GM21619 (cell line): ENCODE data around the gene CROCC.
"Not testable (repeated sequence)": the region's sequence is repeated elsewhere in the genome, so short reads cannot be mapped to it uniquely, and the experiment has no call there.

Experiments
- ATAC-seq: cut with Tn5 transposase; IDR thresholded peaks from one replicate; pipeline ENCODE4 v1.9.1; 2021; ENCODE audit not compliant: unreplicated experiment

Gene CROCC

DNA sequence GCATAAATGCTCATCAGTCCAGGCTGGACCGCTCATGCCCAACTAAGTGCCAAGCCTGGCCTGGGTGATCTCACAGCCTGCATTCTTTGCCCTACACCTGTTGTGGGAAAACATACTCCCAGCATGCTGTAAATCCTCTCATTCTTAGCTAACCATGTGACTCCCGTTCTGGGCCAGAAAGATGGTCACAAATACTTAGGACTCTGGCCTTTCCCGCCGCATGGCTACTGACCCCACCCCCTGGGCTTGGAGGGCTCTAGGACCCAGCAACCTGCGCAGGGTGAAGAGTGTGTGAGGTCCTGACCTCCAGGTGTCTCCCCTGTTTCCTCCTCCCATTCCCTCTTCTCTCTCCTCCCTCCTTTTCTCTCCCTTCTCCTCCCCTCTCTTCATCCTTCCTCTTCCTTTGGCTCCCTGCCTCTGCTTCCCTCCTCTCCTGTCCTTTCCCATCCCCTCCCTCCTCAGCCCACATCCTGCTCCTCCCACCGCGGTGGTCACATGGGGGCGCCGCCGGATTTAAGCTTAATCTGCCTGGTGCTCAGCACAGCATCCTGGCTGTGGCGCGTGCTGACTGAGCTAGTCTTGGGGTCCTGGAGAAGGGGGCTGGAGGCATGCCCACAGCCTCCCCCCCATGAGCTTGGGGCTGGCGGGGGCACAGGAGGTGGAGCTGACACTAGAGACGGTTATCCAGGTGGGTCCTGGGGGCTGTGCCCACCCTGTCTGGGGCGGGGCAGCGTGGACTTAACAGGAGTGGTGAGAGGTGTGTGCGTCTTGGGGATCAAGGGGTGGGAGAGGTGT, at the start of gene CROCC:
CROCC (plus strand) TSS at position 541 of the 795 bp plus-strand sequence; CDS start at position 629, 88 bp downstream.
- ATAC-seq: no peak

- ATAC-seq: not testable (repeated sequence)
These were observed 49.3 kb upstream of the CROCC start for GRCh38 chr1:16872152-16873075.

- ATAC-seq: not testable (repeated sequence)
These were observed 48.5 kb upstream of the CROCC start for GRCh38 chr1:16873076-16873879.

DNA sequence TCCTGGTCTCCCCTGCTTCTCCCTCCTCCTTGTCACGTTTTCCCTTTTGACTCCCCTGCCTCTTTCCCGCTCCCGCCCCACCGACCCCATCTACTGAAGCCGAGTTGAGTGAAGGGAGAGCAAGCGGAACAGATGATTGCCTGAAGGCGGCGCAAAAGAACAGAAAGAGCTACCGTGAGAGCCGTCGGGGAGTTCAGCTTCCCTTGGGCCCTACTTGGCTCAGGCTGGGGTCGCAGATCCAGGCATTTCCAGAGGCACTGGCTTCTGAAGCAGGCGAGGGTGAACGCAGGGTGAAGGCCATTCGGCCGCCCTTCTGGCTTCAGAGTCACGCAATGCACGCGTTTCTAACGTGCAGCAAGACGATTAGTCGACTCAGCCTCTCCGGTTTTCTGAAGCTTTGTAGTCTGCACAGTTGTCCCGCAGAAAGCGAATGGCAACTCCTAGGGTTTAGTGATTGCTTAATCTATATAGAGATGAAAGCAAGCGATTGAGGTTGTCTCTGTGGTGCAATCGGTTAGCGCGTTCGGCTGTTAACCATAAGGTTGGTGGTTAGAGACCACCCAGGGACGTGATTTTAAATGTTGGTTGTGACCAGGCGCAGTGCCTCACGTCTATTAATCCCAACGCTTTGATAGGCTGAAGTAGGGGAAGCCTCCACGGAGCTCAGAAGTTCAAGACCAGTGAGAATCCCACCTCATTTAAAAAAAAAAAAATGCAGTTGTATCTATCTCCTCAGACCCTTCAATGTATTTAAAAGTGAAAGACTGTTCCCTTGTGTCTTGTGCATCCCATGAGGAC, 46.6 kb upstream of the CROCC start:
- not testable (repeated sequence) for ATAC-seq

- not testable (repeated sequence) for ATAC-seq
These were observed 40.0 kb upstream of the CROCC start for GRCh38 chr1:16881742-16882141.

DNA sequence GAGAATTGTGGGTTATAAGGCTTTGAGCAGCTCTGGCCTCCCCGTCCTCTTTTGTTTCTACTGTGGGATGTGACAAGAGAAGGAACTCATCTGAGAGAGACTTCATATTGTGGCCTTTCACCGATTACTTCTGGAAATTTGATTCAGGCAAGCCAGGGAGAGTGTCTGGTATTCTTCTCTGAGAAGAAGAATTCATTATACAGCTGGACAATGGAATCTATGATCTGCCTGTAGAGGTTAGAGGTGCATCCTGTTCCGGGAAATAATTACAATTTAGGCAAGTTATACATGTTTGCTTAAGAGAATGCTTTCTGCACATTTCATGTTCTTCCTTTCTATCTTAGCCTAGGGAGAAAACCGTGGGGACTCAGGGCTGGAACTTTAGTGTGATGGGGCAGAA, 38.7 kb upstream of the CROCC start:
- ATAC-seq: no peak

- not testable (repeated sequence) for ATAC-seq
These were observed 37.2 kb upstream of the CROCC start for GRCh38 chr1:16884487-16884886.

DNA sequence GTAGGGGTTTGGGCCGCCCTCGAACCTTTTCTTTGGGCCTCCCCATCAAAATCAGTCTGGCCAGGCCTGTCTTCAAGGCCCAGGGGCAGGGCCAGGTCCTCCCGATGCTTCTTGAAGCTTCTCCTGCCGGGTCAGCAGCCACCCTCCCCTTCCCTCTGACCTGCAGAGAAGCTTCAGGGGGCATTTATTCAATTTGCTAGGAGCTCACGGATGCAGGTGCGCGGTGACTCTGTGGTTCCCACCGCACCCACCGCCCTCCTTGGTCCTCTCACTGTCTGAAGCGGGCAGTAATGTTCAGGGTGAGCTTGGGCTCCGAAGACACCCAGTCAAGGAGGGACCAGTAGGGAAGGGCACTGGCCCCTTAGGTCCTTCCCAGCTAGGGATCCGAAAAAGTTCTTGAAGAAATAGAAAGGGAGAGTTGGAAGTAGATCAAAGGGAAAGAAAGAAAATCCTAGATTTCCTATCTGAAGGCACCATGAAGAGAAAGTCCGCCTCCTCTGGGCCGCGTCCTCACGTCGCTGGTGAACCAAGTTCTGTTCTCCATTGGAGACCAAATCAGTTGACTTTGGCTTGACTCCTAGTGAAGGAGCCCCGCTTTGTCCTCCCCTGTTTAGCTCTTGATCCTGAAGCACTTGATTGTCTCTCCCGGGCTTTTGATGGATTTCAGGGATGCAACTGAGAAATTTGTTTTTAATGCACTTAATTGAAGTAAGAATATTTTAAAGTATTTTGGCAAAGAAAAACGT, 34.7 kb upstream of the CROCC start:
- ATAC-seq: no peak

- ATAC-seq: no peak
These were observed 32.6 kb upstream of the CROCC start for GRCh38 chr1:16888860-16889816.

DNA sequence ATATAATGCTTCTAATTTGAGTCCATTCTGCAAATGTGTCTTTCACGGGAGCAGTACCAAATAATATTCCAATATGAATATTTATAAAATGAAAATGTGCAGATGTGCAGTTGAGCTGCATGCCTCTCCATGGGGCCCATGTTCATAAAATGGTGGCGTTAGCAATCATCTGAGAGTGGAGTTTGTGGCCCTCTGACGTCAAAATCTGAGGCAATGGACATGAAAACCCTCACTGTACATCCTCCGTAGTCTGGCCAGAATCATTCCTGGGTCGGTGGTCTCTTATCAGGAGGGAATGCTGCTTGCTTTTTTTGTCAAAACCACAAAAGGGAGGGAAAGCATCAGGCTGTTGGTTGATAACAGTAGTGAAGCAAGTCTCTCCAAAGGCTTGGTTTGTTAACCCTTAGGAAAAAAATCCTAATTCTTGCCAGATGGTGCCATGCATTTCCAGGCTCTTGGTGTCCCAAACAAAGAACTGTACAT, 31.2 kb upstream of the CROCC start:
- ATAC-seq: not testable (repeated sequence)

- not testable (repeated sequence) for ATAC-seq
These were observed 30.7 kb upstream of the CROCC start for GRCh38 chr1:16891057-16891456.

DNA sequence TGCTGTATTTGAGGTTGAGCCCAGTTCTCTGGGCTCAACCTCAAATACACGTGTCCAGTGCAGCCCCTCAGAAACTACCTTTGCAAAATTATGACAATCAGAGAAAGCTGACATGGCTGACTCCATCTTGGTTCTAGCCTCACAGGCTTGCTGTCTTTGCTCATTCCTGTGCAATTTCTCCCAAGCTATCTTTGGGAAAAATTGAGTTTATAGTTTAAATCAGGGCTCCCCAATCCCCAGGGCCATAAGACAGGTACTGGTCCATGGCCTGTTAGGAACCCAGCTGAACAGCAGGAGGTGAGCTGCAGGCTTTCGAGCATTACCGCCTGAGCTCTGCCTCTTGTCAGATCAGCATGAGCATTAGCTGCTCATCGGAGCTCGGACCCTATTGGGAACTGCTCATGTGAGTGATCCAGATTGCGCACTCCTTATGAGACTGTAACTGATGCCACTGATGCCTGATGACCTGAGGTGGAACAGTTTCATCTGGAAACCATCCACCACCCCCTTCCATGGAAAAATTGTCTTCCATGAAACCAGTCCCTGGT, 28.7 kb upstream of the CROCC start:
- ATAC-seq: not testable (repeated sequence)

- ATAC-seq: not testable (repeated sequence)
These were observed 27.9 kb upstream of the CROCC start for GRCh38 chr1:16893796-16894195.

DNA sequence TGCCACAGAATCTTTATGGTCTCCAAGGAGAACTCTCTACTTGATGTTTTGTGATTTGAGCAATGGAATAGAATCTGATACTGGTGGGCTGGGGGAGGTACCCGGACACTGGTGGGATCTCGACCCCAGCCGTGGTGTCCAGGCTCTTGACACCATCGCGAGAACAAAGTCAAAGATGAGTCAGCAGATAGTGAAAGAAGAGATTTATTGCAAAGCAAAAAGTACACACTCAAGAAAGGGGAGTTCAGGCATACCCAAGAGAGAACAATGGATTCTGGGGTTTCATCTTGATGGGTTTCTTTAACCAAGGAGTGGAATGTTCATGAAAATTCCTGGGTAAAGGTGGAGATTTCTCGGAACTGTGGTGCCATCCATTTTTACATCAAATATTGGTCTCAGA, 27.4 kb upstream of the CROCC start:
- not testable (repeated sequence) for ATAC-seq

DNA sequence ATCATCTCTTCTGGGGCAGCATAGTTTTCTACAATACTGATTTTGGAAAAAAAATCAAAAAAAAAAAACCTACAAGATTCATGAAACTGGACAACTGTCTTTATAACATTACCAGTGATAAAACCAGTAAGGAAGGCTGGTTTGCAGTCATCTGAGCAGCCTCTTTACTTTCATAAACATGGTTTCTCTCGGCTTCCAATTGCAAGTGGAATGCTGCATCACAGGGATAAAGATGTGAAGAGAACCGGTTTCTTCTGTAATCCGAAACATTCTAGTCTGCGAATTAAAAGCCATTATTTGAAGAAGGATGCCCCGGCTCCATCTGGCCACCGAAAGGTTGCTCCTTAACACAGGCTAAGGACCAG, 26.5 kb upstream of the CROCC start:
- ATAC-seq: not testable (repeated sequence)

GRCh38 chr1:16895598-16896315, 26.0 kb upstream of the CROCC start, which contains the start of gene RNU1-2:
TSS of gene RNU1-2 (plus strand) at chr1:16895980.
- peak; percentile 99 for ATAC-seq
